HG03442 (cell line): Measurements from ENCODE around the gene KANK4.
"Not testable (repeated sequence)": the region's sequence is repeated elsewhere in the genome, so short reads cannot be mapped to it uniquely, and the experiment has no call there.

ENCODE experiments used
- ATAC-seq: cut with Tn5 transposase; IDR thresholded peaks from one replicate; pipeline ENCODE4 v1.9.1; 2021; ENCODE audit warnings: mild to moderate bottlenecking, moderate library complexity; ENCODE audit not compliant: unreplicated experiment

KANK4 gene

DNA sequence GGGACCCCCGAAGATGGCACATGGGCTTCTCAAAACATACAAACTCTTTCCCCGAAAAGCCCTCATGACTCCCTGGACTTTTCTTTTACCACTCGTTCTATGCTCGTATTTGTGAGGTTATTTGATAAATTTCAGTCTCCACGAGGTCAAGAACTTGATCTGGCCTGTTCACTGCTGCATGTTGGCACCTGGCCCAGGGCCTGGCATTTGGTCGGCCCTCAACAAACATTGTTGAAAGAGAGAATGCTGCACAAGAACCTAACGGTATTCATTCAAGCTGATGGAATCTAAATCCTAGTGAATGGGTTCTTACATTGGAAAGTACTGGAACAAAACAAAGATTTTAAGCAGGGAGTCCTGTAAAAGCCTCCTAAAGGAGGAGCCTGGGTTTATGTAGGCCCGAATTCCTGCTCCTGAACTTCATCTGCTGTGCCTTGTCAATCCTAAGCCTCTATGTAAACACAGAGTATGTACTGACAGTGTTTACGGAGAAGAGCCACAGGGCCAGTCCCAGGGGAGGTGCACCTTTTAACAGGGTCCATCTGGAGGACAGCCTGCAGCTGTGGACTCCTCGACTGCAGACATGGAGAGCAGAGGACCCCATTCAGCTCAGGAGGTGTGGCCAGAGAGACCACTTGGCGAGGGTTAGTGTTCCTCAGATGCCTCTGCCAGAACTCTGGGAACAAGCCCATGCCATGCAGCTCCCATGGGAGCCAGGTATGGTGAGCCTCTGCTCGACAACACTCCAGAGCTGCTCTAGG is 77.7 kb downstream of the KANK4 start:
- ATAC-seq, result no peak

DNA sequence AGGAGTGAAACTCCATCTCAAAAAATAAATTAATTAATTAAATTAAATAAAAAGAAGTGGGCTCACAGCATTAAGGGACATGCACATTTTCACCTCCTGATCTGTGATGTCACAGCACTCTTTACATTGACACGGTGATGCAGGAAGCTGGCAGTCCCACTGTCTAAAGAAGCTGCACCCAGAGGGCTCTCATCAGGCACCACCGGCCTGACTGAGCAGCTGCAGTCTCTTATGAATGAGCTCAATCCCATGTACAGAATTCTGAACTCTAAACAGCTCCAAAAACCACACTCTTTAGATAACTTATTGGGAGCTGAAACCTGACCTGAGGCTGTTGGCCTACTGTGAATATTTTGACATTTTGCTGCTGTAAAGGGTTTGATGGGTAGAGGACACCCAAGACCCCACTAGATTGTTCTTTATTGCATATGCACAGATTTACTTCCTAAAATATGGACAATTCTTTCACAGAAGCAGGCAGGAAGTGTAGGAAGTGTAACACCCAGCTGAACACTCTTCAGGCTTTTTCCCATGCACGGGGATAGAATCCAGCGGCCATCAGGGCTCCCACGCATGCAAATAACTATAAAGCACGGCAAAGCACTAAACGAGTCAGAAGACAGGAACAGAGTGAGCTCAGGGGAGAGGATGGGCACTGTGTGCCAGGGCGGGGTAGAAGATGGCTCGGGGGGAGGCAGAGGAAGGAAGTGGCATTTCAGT is 78.4 kb downstream of the KANK4 start:
- ATAC-seq, result no peak

DNA sequence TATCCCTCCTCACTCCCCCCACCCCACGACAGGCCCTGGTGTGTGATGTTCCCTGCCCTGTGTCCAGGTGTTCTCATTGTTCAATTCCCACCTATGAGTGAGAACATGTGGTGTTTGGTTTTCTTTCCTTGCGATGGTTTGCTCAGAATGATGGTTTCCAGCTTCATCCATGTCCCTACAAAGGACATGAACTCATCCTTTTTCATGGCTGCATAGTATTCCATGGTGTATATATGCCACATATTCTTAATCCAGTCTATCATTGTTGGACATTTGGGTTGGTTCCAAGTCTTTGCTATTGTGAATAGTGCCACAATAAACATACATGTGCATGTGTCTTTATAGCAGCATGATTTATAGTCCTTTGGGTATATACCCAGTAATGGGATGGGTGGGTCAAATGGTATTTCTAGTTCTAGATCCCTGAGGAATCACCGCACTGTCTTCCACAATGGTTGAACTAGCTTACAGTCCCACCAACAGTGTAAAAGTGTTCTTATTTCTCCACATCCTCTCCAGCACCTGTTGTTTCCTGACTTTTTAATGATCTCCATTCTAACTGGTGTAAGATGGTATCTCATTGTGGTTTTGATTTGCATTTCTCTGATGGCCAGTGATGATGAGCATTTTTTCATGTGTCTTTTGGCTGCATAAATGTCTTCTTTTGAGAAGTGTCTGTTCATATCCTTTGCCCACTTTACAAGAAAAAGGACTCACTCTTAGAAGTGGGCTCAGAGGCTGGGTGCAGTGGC is 79.4 kb downstream of the KANK4 start:
- ATAC-seq, result not testable (repeated sequence)

DNA sequence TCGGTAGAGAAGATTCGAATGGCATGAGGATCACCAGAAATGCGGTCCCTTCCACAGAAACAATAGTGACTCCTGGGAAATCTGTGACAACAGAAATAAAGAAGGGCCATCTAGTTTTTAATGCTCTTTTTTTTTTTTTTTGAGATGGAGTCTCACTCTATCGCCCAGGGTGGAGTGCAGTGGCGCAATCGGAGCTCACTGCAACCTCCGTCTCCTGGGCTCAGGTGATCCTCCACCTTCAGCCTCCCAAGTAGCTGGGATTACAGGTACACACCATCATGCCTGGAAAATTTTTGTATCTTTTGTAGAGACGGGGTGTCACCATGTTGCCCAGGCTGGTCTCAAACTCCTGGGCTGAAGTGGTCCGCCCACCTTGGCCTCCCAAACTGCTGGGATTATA is 80.7 kb downstream of the KANK4 start:
- ATAC-seq, result no peak

DNA sequence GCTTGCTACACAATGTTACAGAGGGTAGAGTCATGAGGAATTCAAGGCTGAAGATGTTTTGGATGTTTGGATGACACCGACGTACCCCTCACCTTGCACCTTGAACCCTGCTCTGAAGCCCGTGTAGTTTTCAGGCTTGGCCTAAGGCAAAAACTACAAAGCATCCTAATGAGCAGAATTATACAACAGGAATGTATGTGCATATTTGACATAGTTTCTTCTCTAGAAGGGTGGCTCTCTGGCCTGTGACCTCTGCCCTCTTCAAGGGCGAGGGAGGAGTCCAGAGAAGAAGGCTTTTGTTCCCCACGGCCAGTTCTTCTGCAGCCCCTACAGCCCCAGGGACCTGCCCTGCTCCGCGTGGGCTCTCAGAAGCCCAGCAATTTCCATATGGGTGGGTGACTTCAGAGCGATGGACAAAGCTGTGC is 81.3 kb downstream of the KANK4 start:
- ATAC-seq, result no peak

DNA sequence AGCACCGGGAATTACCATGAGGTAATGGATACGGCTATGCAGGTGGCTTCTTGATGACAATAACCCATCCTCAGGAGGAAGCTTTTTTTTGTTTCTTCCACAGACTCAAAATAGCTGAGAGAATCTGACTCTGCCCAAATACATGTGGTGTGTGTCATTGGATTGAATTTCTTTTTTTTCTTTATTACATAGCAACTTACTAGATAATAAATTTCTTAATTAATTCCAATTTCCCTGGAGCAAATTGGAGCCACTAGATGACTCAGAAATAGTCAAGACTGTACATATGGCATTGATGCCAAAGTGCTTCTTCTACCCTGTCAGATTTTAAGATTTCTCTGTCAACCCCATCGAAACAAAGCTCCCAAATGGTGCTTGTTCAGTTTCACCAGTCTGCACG is 81.9 kb downstream of the KANK4 start:
- no peak for ATAC-seq

DNA sequence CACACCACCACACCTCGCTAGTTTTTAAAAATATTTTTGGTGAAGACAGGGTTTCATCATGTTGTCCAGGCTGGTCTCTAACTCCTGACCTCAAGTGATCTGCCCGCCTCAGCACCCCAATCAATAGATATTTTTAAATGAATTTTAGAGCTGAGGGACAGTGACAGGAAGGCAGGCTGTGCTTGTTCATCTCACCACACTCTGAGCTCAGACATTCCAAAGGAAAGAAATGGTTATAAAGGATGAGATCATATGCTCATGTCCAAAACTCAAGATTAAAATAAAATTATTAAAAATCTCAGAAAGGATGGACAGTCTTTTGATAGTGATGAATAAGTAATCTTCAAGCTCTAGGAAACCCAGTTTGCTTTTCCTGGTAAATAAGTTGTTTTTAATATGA is 83.7 kb downstream of the KANK4 start:
- ATAC-seq, result no peak

DNA sequence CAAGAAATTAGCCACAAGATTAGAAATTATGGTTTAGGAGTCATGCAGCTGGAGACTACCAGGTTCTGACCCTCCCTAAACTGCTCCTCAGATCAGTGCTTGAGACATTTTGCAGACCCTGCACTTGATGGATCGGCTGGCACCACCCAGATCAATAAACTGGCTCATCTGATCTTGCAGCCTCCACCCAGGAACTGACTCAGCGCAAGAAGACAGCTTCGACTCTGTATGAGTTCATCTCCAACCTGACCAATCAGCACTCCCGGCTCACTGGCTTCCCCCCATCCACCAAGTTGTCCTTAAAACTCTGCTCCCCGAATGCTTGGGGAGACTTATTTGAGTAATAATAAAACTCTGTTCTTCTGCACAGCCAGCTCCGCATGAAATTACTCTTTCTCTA is 84.5 kb downstream of the KANK4 start:
- ATAC-seq, result no peak

DNA sequence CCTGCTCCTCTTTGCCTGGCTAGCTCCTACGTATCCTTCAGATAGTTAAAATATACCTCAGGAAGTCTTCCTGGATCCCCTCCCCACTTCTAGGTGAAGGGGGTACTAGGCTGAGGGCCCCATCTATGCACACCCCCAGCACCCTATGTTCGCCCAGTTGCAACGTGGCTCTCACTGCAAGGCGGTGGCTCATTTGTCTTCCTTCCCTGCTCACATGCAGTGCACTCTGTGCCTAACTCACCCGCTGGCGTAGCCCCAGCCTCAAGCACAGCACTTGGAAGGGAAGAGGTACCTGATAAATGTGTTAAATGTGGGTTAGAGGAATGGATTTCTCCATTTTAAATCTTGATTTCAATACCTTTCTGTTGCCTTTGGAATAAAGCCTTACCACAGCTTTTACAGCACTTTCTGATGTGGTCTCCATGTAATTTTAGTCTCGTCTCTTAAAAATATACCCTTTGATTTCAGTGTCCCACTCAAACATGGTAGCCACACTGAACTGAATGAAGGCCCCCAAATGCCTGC is 85.2 kb downstream of the KANK4 start:
- no peak for ATAC-seq

DNA sequence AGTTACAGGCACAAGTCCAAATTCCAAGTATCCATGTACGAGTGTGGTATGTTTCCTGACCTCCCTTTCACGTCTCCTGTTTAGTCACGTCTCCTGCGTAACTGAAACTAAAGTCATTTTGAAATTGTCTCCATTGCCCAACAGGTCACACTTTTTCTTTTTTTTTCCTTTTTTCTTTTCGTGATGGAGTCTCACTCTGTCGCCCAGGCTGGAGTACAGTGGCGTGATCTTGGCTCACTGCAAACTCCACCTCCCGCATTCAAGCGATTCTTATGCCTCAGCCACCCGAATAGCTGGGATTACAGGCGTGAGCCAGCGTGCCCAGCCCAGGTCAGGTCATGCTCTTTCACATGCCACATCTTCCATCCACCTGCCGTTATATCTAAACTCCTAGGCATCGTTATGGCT is 86.4 kb downstream of the KANK4 start:
- no peak for ATAC-seq

DNA sequence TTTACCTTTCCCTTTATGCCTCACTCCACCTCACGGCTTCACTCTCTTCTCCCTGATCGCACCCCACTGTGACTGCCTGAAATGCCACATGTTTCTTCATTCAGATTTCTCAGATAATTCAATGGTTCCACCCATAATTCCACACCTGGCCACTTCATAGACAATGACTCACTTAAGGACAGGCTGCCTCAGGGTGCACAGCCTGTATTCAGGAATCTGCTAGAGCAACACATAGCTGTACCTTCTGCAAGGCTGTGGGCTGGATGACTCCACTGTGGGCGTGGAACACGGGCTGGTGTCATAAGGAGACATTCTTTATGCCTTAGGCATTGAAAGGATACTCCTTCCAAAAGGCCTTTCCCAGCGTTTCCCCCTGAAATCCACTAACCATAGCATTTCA is 88.5 kb downstream of the KANK4 start:
- no peak for ATAC-seq

DNA sequence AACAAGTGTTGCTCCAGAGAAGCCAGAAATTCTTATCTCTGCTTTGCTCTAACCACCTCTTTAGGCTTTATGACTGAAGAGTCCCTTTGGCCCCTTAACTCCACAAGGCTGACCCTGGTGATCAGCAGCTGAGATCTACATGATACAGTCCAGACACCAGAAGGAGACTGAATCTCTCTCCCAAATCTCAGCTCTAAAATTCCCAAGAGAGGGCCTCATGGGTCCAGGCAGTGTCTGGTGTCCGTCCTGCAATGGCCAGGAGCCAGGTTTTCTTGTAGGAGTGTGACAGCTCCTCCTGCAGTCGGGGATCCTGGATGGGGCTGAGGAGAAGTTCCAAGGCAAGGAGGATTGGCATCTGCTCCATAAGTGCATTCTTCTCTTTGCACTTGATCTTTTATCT is 89.3 kb downstream of the KANK4 start:
- no peak for ATAC-seq

DNA sequence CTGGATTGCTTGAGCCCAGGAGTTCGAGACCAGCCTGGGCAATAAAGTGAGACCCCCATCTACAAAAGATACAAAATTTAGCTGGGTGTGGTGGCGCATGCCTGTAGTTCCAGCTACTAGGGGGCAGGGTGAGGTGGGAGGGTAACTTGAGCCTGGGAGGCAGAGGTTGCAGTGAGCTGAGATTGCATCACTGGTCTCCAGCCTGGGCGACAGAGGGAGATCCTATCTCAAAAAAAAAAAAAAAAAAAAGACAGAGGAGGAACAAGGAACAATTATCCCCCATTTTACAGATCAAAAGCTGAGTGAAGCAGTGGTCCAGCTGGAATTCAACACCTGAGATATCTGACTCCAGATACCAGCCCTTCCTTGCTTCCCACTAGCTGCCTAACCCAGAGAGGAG is 89.8 kb downstream of the KANK4 start:
- ATAC-seq, result no peak

DNA sequence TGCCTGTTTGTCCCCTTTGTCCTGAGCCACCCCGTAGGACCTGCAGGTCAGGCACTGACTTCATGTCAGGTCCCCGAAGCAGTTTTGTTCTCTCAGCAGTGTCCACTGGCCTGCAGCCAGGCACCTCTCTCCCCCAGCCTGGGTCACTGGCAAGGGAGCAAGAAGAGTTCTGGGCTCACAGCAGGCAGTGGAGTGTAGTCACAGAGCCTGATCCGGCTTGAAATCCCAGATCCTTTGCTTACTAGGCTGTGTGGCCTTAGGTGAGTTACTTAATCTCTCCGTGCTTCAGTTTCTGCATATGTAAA is 90.4 kb downstream of the KANK4 start:
- no peak for ATAC-seq

DNA sequence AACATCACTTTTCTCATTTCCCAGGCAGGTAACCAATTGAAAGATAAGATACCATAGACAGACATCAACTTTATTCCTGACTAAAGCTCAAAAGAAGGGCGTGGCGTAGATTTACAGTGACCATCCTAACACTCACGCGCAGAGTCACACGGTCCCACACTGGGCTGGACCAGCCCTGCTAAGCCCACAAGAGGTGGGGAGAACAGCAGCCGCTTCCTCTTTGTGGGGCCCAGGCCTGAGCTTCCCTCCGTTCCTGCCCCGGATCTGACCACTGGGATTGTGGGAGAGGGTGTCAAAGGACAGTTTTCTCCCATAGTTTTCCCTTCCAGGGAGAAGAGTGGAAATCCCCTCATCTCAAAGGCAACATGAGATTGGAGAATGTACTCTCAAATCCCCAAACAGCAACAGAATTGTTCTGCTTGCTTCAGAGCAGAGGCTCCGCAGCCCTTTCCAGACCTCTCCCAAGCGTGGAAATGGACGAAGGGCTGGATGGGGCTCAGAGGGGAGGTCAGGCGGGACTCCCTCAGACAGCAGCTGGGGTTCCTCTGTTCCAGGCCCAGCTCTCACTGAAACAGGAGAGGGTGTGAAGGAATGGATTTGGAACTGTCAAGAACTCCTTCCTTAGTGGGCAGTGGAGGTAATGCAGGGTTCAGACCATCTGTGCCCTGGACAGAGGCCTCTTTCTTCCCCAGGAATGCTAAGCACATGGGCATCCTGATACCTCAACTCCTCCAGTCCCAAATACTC is 90.9 kb downstream of the KANK4 start:
- no peak for ATAC-seq

DNA sequence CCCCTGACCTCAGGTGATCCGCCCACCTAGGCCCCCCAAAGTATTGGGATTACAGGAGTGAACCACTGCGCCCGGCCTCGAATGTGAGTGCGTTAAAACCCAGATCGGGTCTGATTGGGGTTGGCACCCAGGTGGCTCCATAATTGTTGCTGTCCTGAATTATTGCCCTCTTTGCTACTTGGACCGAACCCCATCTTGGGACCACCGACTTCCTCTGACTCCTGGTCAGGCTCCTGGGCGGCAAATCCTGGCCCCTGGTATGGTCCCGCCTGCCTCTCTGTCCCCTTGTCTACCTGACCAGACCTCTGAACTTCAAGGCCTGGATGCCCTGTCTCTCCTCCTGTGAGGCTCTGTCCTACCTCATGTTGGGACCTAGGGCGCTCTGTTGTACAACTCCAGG is 91.7 kb downstream of the KANK4 start:
- ATAC-seq, result no peak

DNA sequence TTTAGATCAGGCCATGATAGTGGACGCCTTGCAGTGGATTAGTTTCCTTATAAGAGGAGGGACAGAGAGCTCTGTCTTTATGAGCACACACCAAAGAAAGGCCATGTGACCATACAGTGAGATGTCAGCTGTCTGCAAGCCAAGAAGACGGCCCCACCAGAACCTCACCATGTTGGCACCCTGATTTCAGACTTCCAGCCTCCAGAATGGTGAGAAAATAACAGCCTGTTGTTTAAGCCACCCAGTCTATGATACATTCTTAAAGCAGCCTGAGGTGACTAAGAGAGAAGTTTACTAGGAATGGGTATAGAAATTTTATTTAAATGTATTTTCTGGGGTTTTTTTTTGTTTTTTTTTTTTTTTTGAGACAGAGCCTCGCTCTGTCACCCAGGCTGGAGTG is 95.1 kb downstream of the KANK4 start:
- ATAC-seq, result no peak

DNA sequence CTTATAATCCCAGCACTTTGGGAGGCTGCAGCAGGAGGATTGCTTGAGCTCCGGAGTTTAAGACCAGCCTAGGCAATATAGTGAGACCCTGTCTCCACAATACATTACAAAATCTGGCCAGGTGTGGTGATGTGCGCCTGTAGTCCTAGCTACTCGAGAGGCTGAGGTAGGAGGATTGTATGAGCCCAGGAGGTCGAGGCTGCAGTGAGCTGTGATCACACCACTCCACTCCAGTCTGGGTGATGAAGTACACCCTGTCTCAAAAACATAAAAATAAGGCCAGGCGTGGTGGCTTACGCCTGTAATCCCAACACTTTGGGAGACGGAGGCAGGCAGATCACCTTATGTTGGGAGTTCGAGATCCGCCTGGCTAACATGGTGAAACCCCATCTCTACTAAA is 96.9 kb downstream of the KANK4 start:
- ATAC-seq, result no peak

DNA sequence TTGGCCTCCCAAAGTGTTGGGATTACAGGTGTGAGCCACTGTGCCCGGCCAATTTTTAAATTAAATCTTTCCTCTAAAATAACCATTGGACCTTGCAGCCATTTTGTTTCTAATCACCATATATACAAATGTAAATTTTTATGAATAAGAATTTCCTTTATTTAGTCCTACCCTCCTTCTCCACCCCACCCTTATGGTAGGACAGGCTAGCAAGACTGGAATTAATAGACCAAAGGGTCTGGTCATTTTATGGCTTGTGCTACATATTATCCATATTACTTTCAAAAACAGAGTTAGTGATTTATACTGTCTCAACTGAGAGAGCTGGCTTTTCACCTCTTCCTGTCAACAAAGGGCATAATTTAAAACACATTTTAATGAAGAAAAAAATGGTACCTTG is 98.1 kb downstream of the KANK4 start:
- ATAC-seq, result no peak

DNA sequence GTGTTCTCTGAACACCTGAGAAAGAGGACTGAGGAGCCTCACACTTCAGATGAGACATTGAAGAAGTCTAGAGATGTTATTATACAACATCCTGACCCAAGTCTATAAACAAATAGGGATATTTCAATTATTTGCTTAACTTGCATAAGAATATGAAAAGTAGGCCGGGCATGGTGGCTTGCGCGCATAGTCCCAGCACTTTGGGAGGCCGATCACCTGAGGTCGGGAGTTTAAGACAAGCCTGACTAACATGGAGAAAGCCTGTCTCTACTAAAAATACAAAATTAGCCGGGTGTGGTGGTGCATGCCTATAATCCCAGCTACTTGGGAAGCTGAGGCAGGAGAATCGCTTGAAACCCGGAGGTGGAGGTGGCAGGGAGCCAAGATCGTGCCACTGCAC is 98.8 kb downstream of the KANK4 start:
- ATAC-seq, result not testable (repeated sequence)

DNA sequence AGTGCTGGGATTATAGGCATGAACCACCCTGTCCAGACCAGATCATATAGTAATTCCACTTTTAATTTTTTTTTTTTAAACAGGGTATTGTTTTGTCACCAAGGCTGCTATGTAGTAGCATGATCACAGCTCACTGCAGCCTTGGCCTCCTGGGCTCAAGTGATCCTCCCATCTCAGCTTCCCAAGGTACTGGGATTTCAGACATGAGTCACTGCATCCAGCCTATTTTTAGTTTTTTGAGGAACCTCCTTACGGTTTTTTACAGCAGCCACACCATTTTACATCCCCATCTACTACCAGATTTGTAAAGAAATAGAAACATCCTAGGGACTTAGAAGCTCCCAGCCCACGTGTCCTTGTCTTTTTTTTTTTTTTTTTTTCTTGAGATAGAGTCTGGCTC is 100.6 kb downstream of the KANK4 start:
- ATAC-seq, result no peak
